ENCODE data around the gene AIFM2.

- no peak for TF ChIP-seq EZH2 (optimal IDR thresholded peaks at IDR 0.05; ENCODE audit: low read depth, low read length)
- TF ChIP-seq CTCF (IDR thresholded peaks at IDR 0.05; ENCODE audit: low read length): no peak
These were observed 12.2 kb downstream of the AIFM2 start for GRCh38 chr10:70120417-70120816.
